ENCODE measurements around the gene ACVR1.

Gene ACVR1

GRCh38 chr2:157833721-157834120, 42.4 kb downstream of the ACVR1 start:
- H3K27me3 ChIP-seq (ENCODE audit: insufficient read depth, poor library complexity, severe bottlenecking), result no peaks in the 10 kb centered on the region
- H3K27ac ChIP-seq (ENCODE audit: poor library complexity, severe bottlenecking), result no peak overlapping the region
- ATAC-seq (ENCODE audit: low read depth) (no peak), DNase-seq (ENCODE audit: low spot score) (no peak)
- H3K4me1 ChIP-seq (ENCODE audit: insufficient read depth, poor library complexity, severe bottlenecking), result peaks cover 31% of the 10 kb centered on the region
- peaks cover 11% of the 10 kb centered on the region; the same call in 1 of the 2 replicates for H3K36me3 ChIP-seq (ENCODE audit: low read depth)
- no peak overlapping the region for H3K4me3 ChIP-seq (ENCODE audit: severe bottlenecking)
- no peak for TF ChIP-seq CTCF (IDR thresholded peaks at IDR 0.05; ENCODE audit: poor library complexity, severe bottlenecking)
- H3K9me3 ChIP-seq (ENCODE audit: severe bottlenecking), result no peaks in the 10 kb centered on the region

- no peaks in the 10 kb centered on the region for H3K27me3 ChIP-seq (ENCODE audit: insufficient read depth, poor library complexity, severe bottlenecking)
- no peak overlapping the region for H3K4me3 ChIP-seq (ENCODE audit: severe bottlenecking)
- ATAC-seq (ENCODE audit: low read depth), result peak; percentile 41; the same call in 2 of the 3 replicates
- peaks cover under 1% of the 10 kb centered on the region; the same call in 1 of the 2 replicates for H3K36me3 ChIP-seq (ENCODE audit: low read depth)
- peak overlapping the region; percentile 75 for H3K27ac ChIP-seq (ENCODE audit: poor library complexity, severe bottlenecking)
- no peaks in the 10 kb centered on the region for H3K9me3 ChIP-seq (ENCODE audit: severe bottlenecking)
- DNase-seq (ENCODE audit: low spot score), result no peak
- no peak for TF ChIP-seq CTCF (IDR thresholded peaks at IDR 0.05; ENCODE audit: poor library complexity, severe bottlenecking)
- H3K4me1 ChIP-seq (ENCODE audit: insufficient read depth, poor library complexity, severe bottlenecking), result peaks cover 18% of the 10 kb centered on the region
Measured at GRCh38 chr2:157831573-157832315, 44.4 kb downstream of the ACVR1 start.

- Histone ChIP-seq H3K27ac (ENCODE audit: poor library complexity, severe bottlenecking) (peak overlapping the region; percentile 75), H3K9me3 (ENCODE audit: severe bottlenecking) (no peaks in the 10 kb centered on the region)
- ATAC-seq (ENCODE audit: low read depth), result peak; percentile 93
Measured at GRCh38 chr2:157830696-157831570, 45.2 kb downstream of the ACVR1 start.

GRCh38 chr2:157830266-157830665, 45.9 kb downstream of the ACVR1 start:
- Histone ChIP-seq H3K4me1 (ENCODE audit: insufficient read depth, poor library complexity, severe bottlenecking) (peaks cover 23% of the 10 kb centered on the region), H3K36me3 (ENCODE audit: low read depth) (no peaks in the 10 kb centered on the region), H3K27ac (ENCODE audit: poor library complexity, severe bottlenecking) (peak overlapping the region; percentile 75), H3K9me3 (ENCODE audit: severe bottlenecking) (no peaks in the 10 kb centered on the region), H3K4me3 (ENCODE audit: severe bottlenecking) (no peak overlapping the region), H3K27me3 (ENCODE audit: insufficient read depth, poor library complexity, severe bottlenecking) (no peaks in the 10 kb centered on the region)
- DNase-seq (ENCODE audit: low spot score) (no peak), ATAC-seq (ENCODE audit: low read depth) (no peak)
- TF ChIP-seq CTCF (IDR thresholded peaks at IDR 0.05; ENCODE audit: poor library complexity, severe bottlenecking), result no peak

More at GRCh38 chr2:157830696-157831570, 45.2 kb downstream of the ACVR1 start:
- DNase-seq (ENCODE audit: low spot score), result no peak
- Histone ChIP-seq H3K4me1 (ENCODE audit: insufficient read depth, poor library complexity, severe bottlenecking) (peaks cover 23% of the 10 kb centered on the region), H3K4me3 (ENCODE audit: severe bottlenecking) (no peak overlapping the region), H3K27me3 (ENCODE audit: insufficient read depth, poor library complexity, severe bottlenecking) (no peaks in the 10 kb centered on the region), H3K36me3 (ENCODE audit: low read depth) (no peaks in the 10 kb centered on the region)
- TF ChIP-seq CTCF (IDR thresholded peaks at IDR 0.05; ENCODE audit: poor library complexity, severe bottlenecking), result no peak
